OCI-LY7 (cell line): ENCODE data around the gene NAXE.

Experiments
- CTCF ChIP-seq: fragments of 200-600 bp; sonication (generic); conservative IDR thresholded peaks from 2 replicates; pipeline ENCODE4 v1.5.1; 2014; ENCODE audit warnings: mild to moderate bottlenecking, antibody characterized with exemption, low read length, moderate library complexity, mixed read lengths
- EZH2phosphoT487 ChIP-seq: fragments of 200-600 bp; sonication (generic); IDR thresholded peaks from 2 replicates; pipeline ENCODE4 v1.6.1; 2018; ENCODE audit warnings: low read depth, borderline replicate concordance, mild to moderate bottlenecking, mixed run types, antibody characterized with exemption, low read length, moderate library complexity, mixed read lengths

- TF ChIP-seq CTCF (no peak), EZH2phosphoT487 (no peak)
These were observed 48.5 kb upstream of the NAXE start for GRCh38 chr1:156543066-156543465.
